ENCODE data around the gene ENTREP3.

DNA sequence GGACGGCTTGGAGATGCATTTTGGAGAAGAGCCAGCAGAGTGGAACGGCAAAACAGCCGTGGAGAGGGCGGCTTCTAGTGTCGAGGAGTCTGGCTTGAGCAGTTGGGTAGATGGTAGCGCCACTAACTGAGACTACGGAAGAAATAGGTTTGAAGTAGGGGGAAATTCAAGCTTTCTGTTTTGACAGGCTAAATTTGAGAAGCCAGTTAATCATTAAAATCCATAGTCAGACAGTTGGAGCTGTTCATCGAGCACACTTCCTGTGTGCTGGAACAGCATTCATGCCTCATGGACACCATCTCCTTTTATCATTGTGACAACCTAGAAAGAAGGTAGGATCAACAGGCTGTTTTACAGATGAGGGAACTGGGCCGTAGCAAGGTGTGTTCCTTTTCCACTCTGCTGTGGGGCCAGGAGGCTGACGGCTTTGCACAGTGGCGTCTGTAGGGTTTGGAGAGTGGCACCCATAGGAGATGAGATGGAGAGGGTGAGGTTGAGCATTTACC, 49.3 kb upstream of the ENTREP3 start:
- TF ChIP-seq, protein P1, sequence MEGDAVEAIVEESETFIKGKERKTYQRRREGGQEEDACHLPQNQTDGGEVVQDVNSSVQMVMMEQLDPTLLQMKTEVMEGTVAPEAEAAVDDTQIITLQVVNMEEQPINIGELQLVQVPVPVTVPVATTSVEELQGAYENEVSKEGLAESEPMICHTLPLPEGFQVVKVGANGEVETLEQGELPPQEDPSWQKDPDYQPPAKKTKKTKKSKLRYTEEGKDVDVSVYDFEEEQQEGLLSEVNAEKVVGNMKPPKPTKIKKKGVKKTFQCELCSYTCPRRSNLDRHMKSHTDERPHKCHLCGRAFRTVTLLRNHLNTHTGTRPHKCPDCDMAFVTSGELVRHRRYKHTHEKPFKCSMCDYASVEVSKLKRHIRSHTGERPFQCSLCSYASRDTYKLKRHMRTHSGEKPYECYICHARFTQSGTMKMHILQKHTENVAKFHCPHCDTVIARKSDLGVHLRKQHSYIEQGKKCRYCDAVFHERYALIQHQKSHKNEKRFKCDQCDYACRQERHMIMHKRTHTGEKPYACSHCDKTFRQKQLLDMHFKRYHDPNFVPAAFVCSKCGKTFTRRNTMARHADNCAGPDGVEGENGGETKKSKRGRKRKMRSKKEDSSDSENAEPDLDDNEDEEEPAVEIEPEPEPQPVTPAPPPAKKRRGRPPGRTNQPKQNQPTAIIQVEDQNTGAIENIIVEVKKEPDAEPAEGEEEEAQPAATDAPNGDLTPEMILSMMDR (IDR thresholded peaks at IDR 0.05 in 8 of 11, conservative IDR thresholded peaks at IDR 0.05 in 3 of 11), result no peak
- TF ChIP-seq POLR2A (IDR thresholded peaks at IDR 0.05) (no peak), POLR2AphosphoS5 (IDR thresholded peaks at IDR 0.05) (no peak)
